ENCODE data around the gene NACAD.

The NACAD gene

GRCh38 chr7:45078125-45078681, 10.6 kb downstream of the NACAD start:
- Histone ChIP-seq H2AFZ (ENCODE audit: low read length) (no peak overlapping the region), H3K4me3 (ENCODE audit: low read depth, low read length, poor library complexity, severe bottlenecking) (no peak overlapping the region), H3K9me2 (ENCODE audit: low read depth, low read length) (no peaks in the 10 kb centered on the region), H3K79me2 (ENCODE audit: insufficient read depth, low read length) (no peaks in the 10 kb centered on the region), H3K27me3 (ENCODE audit: insufficient read depth, low read length) (no peaks in the 10 kb centered on the region), H3K9me3 (ENCODE audit: low read length) (no peaks in the 10 kb centered on the region), H3K4me1 (ENCODE audit: insufficient read depth, low read length, severe bottlenecking) (no peaks in the 10 kb centered on the region), H3K36me3 (ENCODE audit: insufficient read depth, low read length) (peaks cover 49% of the 10 kb centered on the region), H3K27ac (ENCODE audit: low read depth, low read length, poor library complexity, severe bottlenecking) (no peak overlapping the region), H3F3A (ENCODE audit: insufficient read depth, low read length) (0 out of 2 replicates have a peak, but pooled peaks cover 4% of the 10 kb centered on the region), H3K4me2 (ENCODE audit: low read length) (no peak overlapping the region), H3K9ac (ENCODE audit: low read length) (no peak overlapping the region), H4K20me1 (ENCODE audit: insufficient read depth, low read length) (no peaks in the 10 kb centered on the region)
- TF ChIP-seq CTCF (IDR thresholded peaks at IDR 0.05; ENCODE audit: low read length): peak; percentile 14; the same call in 1 of the 2 replicates
- no peak for TF ChIP-seq EZH2 (IDR thresholded peaks at IDR 0.05; ENCODE audit: borderline replicate concordance, low read length)

- H3K27ac ChIP-seq (ENCODE audit: low read depth, low read length, poor library complexity, severe bottlenecking): no peak overlapping the region
- H3K4me3 ChIP-seq (ENCODE audit: low read depth, low read length, poor library complexity, severe bottlenecking): no peak overlapping the region
- no peak overlapping the region for H3K4me2 ChIP-seq (ENCODE audit: low read length)
- 0 out of 2 replicates have a peak, but pooled peaks cover 4% of the 10 kb centered on the region for H3F3A ChIP-seq (ENCODE audit: insufficient read depth, low read length)
- H3K27me3 ChIP-seq (ENCODE audit: insufficient read depth, low read length): no peaks in the 10 kb centered on the region
- peaks cover 56% of the 10 kb centered on the region for H3K36me3 ChIP-seq (ENCODE audit: insufficient read depth, low read length)
- no peaks in the 10 kb centered on the region for H3K4me1 ChIP-seq (ENCODE audit: insufficient read depth, low read length, severe bottlenecking)
- no peaks in the 10 kb centered on the region for H3K9me2 ChIP-seq (ENCODE audit: low read depth, low read length)
- no peak overlapping the region for H2AFZ ChIP-seq (ENCODE audit: low read length)
- H3K79me2 ChIP-seq (ENCODE audit: insufficient read depth, low read length): no peaks in the 10 kb centered on the region
- H3K9me3 ChIP-seq (ENCODE audit: low read length): no peaks in the 10 kb centered on the region
- no peak for TF ChIP-seq EZH2 (IDR thresholded peaks at IDR 0.05; ENCODE audit: borderline replicate concordance, low read length)
- no peak for TF ChIP-seq CTCF (IDR thresholded peaks at IDR 0.05; ENCODE audit: low read length)
- H3K9ac ChIP-seq (ENCODE audit: low read length): no peak overlapping the region
- no peaks in the 10 kb centered on the region for H4K20me1 ChIP-seq (ENCODE audit: insufficient read depth, low read length)
Measured at GRCh38 chr7:45077579-45077978, 11.2 kb downstream of the NACAD start.

GRCh38 chr7:45076946-45077345, 11.8 kb downstream of the NACAD start:
- no peak overlapping the region for H2AFZ ChIP-seq (ENCODE audit: low read length)
- no peaks in the 10 kb centered on the region for H3K27me3 ChIP-seq (ENCODE audit: insufficient read depth, low read length)
- TF ChIP-seq CTCF (IDR thresholded peaks at IDR 0.05; ENCODE audit: low read length): no peak
- peak overlapping the region; percentile 14 for H3K27ac ChIP-seq (ENCODE audit: low read depth, low read length, poor library complexity, severe bottlenecking)
- no peaks in the 10 kb centered on the region for H3K79me2 ChIP-seq (ENCODE audit: insufficient read depth, low read length)
- peaks cover 62% of the 10 kb centered on the region for H3K36me3 ChIP-seq (ENCODE audit: insufficient read depth, low read length)
- H3K9me3 ChIP-seq (ENCODE audit: low read length): no peaks in the 10 kb centered on the region
- no peak overlapping the region for H3K9ac ChIP-seq (ENCODE audit: low read length)
- H3K9me2 ChIP-seq (ENCODE audit: low read depth, low read length): no peaks in the 10 kb centered on the region
- H3K4me2 ChIP-seq (ENCODE audit: low read length): no peak overlapping the region
- no peak overlapping the region for H3K4me3 ChIP-seq (ENCODE audit: low read depth, low read length, poor library complexity, severe bottlenecking)
- 0 out of 2 replicates have a peak, but pooled peaks cover 4% of the 10 kb centered on the region for H3F3A ChIP-seq (ENCODE audit: insufficient read depth, low read length)
- no peaks in the 10 kb centered on the region for H3K4me1 ChIP-seq (ENCODE audit: insufficient read depth, low read length, severe bottlenecking)
- no peaks in the 10 kb centered on the region for H4K20me1 ChIP-seq (ENCODE audit: insufficient read depth, low read length)

Measured in OCI-LY1 (cell line).